ENCODE data around the gene TPX2. TPM values are rescaled to one million over a fixed set of nuclear protein-coding genes. Genes with fewer than 3 reads are reported as not detected.

Gene TPX2
- total RNA-seq, 6 donors from 2014 or later, result 1.0 to 6.7 (median 3.8) TPM

DNA sequence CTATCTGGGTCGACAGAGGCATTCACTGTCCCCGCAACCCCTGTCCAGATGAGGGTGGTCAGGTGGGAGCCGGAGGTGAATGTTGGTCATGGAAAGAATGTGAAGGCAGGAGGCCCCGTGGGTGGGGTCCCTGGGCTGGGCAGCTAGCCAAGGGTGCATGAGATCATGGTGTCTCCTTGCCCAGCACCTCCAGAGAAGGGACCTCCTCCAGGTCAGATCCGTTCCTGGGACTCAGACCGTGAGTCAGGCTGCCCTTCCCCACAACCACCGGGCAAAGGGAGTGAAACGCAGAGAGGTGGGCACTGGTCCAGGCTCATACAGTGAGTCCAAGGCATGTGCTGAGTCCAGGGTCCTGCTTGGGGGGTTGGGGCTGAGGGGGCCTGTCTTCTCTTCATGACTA lies 102.8 kb downstream of the TPX2 start:
- Histone ChIP-seq H3K36me3 (no peaks in the 10 kb centered on the region), H3K27me3 (no peaks in the 10 kb centered on the region), H3K4me1 (peaks cover 3 to 9% (median 5%) of the 10 kb centered on the region in 4 donors), H3K27ac (peak overlapping the region; percentile 27 to 60 (median 44)), H3K4me3 (no peak overlapping the region), H3K9me3 (no peaks in the 10 kb centered on the region)
- ATAC-seq (ENCODE audit: low FRiP score in 2 of 2) (no peak), DNase-seq (no peak)
- TF ChIP-seq EP300 (IDR thresholded peaks at IDR 0.05), result no peak
- TF ChIP-seq POLR2A (IDR thresholded peaks at IDR 0.05), result no peak
- TF ChIP-seq, protein P1, sequence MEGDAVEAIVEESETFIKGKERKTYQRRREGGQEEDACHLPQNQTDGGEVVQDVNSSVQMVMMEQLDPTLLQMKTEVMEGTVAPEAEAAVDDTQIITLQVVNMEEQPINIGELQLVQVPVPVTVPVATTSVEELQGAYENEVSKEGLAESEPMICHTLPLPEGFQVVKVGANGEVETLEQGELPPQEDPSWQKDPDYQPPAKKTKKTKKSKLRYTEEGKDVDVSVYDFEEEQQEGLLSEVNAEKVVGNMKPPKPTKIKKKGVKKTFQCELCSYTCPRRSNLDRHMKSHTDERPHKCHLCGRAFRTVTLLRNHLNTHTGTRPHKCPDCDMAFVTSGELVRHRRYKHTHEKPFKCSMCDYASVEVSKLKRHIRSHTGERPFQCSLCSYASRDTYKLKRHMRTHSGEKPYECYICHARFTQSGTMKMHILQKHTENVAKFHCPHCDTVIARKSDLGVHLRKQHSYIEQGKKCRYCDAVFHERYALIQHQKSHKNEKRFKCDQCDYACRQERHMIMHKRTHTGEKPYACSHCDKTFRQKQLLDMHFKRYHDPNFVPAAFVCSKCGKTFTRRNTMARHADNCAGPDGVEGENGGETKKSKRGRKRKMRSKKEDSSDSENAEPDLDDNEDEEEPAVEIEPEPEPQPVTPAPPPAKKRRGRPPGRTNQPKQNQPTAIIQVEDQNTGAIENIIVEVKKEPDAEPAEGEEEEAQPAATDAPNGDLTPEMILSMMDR (IDR thresholded peaks at IDR 0.05), result no peak
- no peak for TF ChIP-seq POLR2AphosphoS5 (IDR thresholded peaks at IDR 0.05)
- WGBS, 2 donors, result 45 to 47% methylated on average over 4 to 8 of the region's 8 CpGs

DNA sequence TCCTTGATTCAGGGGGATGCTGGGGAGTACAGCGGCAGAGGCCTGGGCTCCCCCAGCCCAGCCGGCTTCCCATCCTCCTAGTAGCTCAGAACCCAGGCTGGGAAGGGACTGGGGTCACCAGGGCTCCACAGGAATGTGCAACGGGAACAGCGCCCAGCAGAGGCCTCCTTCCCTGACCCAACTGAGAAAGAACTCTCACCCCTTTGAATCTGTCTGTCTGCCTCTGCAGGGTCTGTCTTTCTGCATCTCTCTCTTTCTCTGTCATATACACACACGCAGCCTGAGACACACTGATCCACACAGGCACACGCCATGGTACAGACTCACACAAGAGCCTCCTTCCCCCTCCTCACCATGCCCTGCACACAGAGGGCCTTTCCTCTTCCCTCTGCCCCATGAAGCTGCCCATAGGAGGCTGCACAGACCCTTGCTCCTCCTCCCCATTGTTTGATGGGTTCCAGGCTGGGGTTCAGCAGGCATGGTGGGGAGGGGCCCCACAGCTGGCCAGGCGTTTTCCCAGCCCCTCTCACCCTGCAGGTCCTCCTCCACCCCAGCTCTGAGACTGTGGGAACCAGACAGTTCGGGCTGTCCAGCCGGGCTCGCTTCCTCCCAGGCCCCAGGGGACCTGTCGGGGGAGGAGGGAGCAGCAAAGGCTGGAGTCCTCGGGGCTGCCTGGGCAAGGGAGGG lies 103.5 kb downstream of the TPX2 start:
- Histone ChIP-seq H3K36me3 (no peaks in the 10 kb centered on the region), H3K27me3 (no peaks in the 10 kb centered on the region), H3K27ac (peak overlapping the region; percentile 30 to 69 (median 46)), H3K4me1 (peaks cover 0 to 9% (median 4%) of the 10 kb centered on the region in 4 donors), H3K4me3 (no peak overlapping the region), H3K9me3 (no peaks in the 10 kb centered on the region)
- WGBS, 2 donors, result 70 to 71% methylated on average over 6 to 12 of the region's 12 CpGs
- ATAC-seq (ENCODE audit: low FRiP score in 2 of 2), result peak in 1 of 2 donors; percentile 11
- peak in 1 of 2 donors; percentile 72 for DNase-seq
- TF ChIP-seq POLR2AphosphoS5 (IDR thresholded peaks at IDR 0.05) (no peak), EP300 (IDR thresholded peaks at IDR 0.05) (no peak), POLR2A (IDR thresholded peaks at IDR 0.05) (no peak)
- TF ChIP-seq, protein P1 (IDR thresholded peaks at IDR 0.05), result no peak

DNA sequence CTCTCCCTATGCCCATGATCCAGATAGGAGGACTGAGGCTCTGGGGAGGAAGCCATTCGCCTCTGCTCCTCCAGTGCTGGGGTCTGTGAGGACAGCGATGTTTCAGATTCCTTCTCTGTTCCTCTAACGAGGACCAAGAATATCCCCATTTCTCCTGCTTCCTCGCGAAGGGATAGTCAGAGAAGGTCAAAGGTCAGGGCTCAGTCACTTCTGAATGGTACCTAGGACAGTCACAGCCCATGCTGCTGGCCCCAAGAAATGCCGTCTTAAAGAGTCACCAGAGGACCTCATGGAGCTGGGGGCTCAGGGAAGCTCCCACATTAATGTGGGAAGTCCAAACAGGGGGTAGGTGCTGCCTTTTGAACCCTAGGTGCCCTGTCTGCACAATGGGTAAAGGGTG lies 104.2 kb downstream of the TPX2 start:
- H3K4me1 ChIP-seq, result peaks cover 0 to 9% (median 3%) of the 10 kb centered on the region in 4 donors
- H3K9me3 ChIP-seq, result no peaks in the 10 kb centered on the region
- peak overlapping the region; percentile 30 to 69 (median 46) for H3K27ac ChIP-seq
- 75 to 88% methylated on average over 4 to 6 of the region's 6 CpGs for WGBS, 2 donors
- no peak for DNase-seq
- no peaks in the 10 kb centered on the region for H3K27me3 ChIP-seq
- H3K4me3 ChIP-seq, result peak overlapping the region in 1 of 4 donors; percentile 32
- H3K36me3 ChIP-seq, result no peaks in the 10 kb centered on the region
- TF ChIP-seq POLR2AphosphoS5 (IDR thresholded peaks at IDR 0.05) (no peak), EP300 (IDR thresholded peaks at IDR 0.05) (no peak), POLR2A (IDR thresholded peaks at IDR 0.05) (no peak)
- TF ChIP-seq, protein P1 (IDR thresholded peaks at IDR 0.05), result no peak
- ATAC-seq (ENCODE audit: low FRiP score in 2 of 2), result no peak

DNA sequence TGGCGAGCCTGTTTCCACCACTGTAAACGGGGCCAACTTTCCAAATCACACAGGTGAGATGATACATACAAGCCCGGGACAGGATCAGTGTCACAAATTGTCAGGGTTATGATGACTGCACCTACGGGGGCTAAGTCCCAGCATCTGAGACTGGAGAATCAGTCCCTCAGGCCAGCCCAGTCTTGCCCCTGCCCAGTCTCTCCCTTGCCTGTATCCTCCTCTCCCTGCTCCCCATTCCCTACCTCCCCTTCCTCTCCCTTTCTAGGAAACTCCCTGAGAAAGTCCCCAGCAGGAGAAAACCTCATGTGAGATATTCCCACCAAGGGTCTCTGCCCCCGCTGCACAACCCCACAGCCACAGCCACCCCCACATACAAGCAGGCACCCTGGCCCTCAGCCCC lies 104.8 kb downstream of the TPX2 start:
- no peaks in the 10 kb centered on the region for H3K36me3 ChIP-seq
- no peaks in the 10 kb centered on the region for H3K9me3 ChIP-seq
- H3K27me3 ChIP-seq, result no peaks in the 10 kb centered on the region
- H3K4me3 ChIP-seq, result peak overlapping the region in 2 of 4 donors; percentile 26 to 32
- peaks cover 0 to 9% (median 2%) of the 10 kb centered on the region in 4 donors for H3K4me1 ChIP-seq
- peak overlapping the region; percentile 30 to 69 (median 46) for H3K27ac ChIP-seq
- TF ChIP-seq, protein P1 (IDR thresholded peaks at IDR 0.05), result no peak
- no peak for TF ChIP-seq POLR2A (IDR thresholded peaks at IDR 0.05)
- TF ChIP-seq POLR2AphosphoS5 (IDR thresholded peaks at IDR 0.05), result no peak
- TF ChIP-seq EP300 (IDR thresholded peaks at IDR 0.05), result no peak
- WGBS, 2 donors, result 69 to 86% methylated on average over 3 to 5 of the region's 5 CpGs
- DNase-seq (no peak), ATAC-seq (ENCODE audit: low FRiP score in 2 of 2) (no peak)
